Breast epithelium (tissue), 4 donors: ENCODE measurements around the gene SRGAP3. TPM values are rescaled to one million over a fixed set of nuclear protein-coding genes. Genes with fewer than 3 reads are reported as not detected.

Experiments used
- DNase-seq, 2 donors: peaks; one replicate each; pipeline ENCODE4 v3.0.0-alpha.2; 2019; ENCODE audit warnings: low spot score in 2 of 2
- H3K27ac ChIP-seq, 2 donors: fragments of 200-600 bp; sonication (generic) in 1 of 2; one replicate each; pipeline ENCODE4 v1.5.1; 2016 to 2019; ENCODE audit warnings: mild to moderate bottlenecking in 1 of 2
- H3K27me3 ChIP-seq, 2 donors: fragments of 200-600 bp; sonication (generic) in 1 of 2; one replicate each; pipeline versions ENCODE4 v1.5.1 to v1.6.0; 2017 to 2019; ENCODE audit warnings: control low read depth in 1 of 2, mild to moderate bottlenecking in 1 of 2
- H3K36me3 ChIP-seq: fragments of 200-600 bp; one replicate; pipeline ENCODE4 v1.5.1; 2019
- H3K4me1 ChIP-seq, 2 donors: fragments of 200-600 bp; sonication (generic); one replicate each; pipeline ENCODE4 v1.5.1; 2016 to 2019; ENCODE audit warnings: control low read depth in 1 of 2
- H3K4me3 ChIP-seq, 3 donors: fragments of 200-600 bp; sonication (generic); 1 replicate in 2 of 3; 2 replicates in 1 of 3; pipeline ENCODE4 v1.5.1; 2016 to 2019; ENCODE audit warnings: mild to moderate bottlenecking in 3 of 3, moderate library complexity in 2 of 3
- H3K9me3 ChIP-seq, 2 donors: fragments of 200-600 bp; sonication (generic) in 1 of 2; one replicate each; pipeline ENCODE4 v1.5.1; 2016 to 2019; ENCODE audit warnings: control low read depth in 1 of 2
- CTCF ChIP-seq, 3 donors: fragments of 450-650 bp; IDR thresholded peaks; one replicate each; pipeline ENCODE4 v1.5.1; 2016 to 2017; ENCODE audit warnings: antibody characterized with exemption in 3 of 3, mild to moderate bottlenecking in 3 of 3, moderate library complexity in 3 of 3
- POLR2A ChIP-seq: fragments of 450-650 bp; IDR thresholded peaks from one replicate; pipeline ENCODE4 v1.6.1; 2016; ENCODE audit warnings: antibody characterized with exemption, mild to moderate bottlenecking, moderate library complexity
- POLR2AphosphoS5 ChIP-seq, 3 donors: sonication (generic); formaldehyde crosslinking; IDR thresholded peaks; one replicate each; pipeline ENCODE4 v1.6.1; 2017; ENCODE audit warnings: antibody characterized with exemption in 3 of 3
- intact Hi-C: fragments of 100-400 bp; cut with DNase I; formaldehyde crosslinking; loops from one replicate; pipeline ENCODE4 v1.15.1; 2023; ENCODE audit warnings: low total_unique reads
- total RNA-seq, 3 donors: library from RNA; depleted of rRNA; stranded (reverse); fragments of >200 nt; gene quantifications; one replicate each; pipeline ENCODE4 v1.1.0, GENCODE V29; 2016

SRGAP3 gene
- total RNA-seq, 3 donors from 2014 or later: 13.6 to 21.5 (median 19.0) TPM

GRCh38 chr3:9203317-9203716 lies 46.1 kb downstream of the SRGAP3 start:
- DNase-seq: no peak
- Histone ChIP-seq H3K27me3 (no peaks in the 10 kb centered on the region), H3K4me3 (no peak overlapping the region), H3K27ac (no peak overlapping the region), H3K9me3 (no peaks in the 10 kb centered on the region), H3K4me1 (no peaks in the 10 kb centered on the region), H3K36me3 (no peaks in the 10 kb centered on the region)
- intact Hi-C loops: no loop called here
- TF ChIP-seq POLR2AphosphoS5 (IDR thresholded peaks at IDR 0.05) (no peak), CTCF (IDR thresholded peaks at IDR 0.05) (no peak)

GRCh38 chr3:9202546-9202945 lies 46.9 kb downstream of the SRGAP3 start:
- H3K27me3 ChIP-seq: no peaks in the 10 kb centered on the region
- no peaks in the 10 kb centered on the region for H3K4me1 ChIP-seq
- DNase-seq: no peak
- H3K4me3 ChIP-seq: no peak overlapping the region
- H3K9me3 ChIP-seq: no peaks in the 10 kb centered on the region
- TF ChIP-seq POLR2A (no peak), CTCF (IDR thresholded peaks at IDR 0.05) (no peak), POLR2AphosphoS5 (IDR thresholded peaks at IDR 0.05) (no peak)
- H3K27ac ChIP-seq: no peak overlapping the region
- H3K36me3 ChIP-seq: no peaks in the 10 kb centered on the region
- intact Hi-C loops: no loop called here

- TF ChIP-seq POLR2AphosphoS5 (IDR thresholded peaks at IDR 0.05) (no peak), POLR2A (no peak), CTCF (IDR thresholded peaks at IDR 0.05) (no peak)
- intact Hi-C loops: no loop called here
- Histone ChIP-seq H3K9me3 (no peaks in the 10 kb centered on the region), H3K4me3 (no peak overlapping the region), H3K36me3 (no peaks in the 10 kb centered on the region), H3K27me3 (no peaks in the 10 kb centered on the region), H3K27ac (no peak overlapping the region), H3K4me1 (no peaks in the 10 kb centered on the region)
- no peak for DNase-seq
Observed at GRCh38 chr3:9201955-9202354, 47.5 kb downstream of the SRGAP3 start.

GRCh38 chr3:9201266-9201665 lies 48.2 kb downstream of the SRGAP3 start:
- DNase-seq: no peak
- Histone ChIP-seq H3K9me3 (no peaks in the 10 kb centered on the region), H3K36me3 (no peaks in the 10 kb centered on the region), H3K4me1 (no peaks in the 10 kb centered on the region), H3K27ac (no peak overlapping the region), H3K4me3 (no peak overlapping the region), H3K27me3 (no peaks in the 10 kb centered on the region)
- intact Hi-C loops: no loop called here
- TF ChIP-seq POLR2A (no peak), POLR2AphosphoS5 (IDR thresholded peaks at IDR 0.05) (no peak)

- no peak overlapping the region for H3K4me3 ChIP-seq
- no peaks in the 10 kb centered on the region for H3K9me3 ChIP-seq
- H3K4me1 ChIP-seq: no peaks in the 10 kb centered on the region
- intact Hi-C loops: no loop called here
- no peak for TF ChIP-seq CTCF (IDR thresholded peaks at IDR 0.05)
- TF ChIP-seq POLR2A: no peak
- no peak for TF ChIP-seq POLR2AphosphoS5 (IDR thresholded peaks at IDR 0.05)
- H3K27me3 ChIP-seq: no peaks in the 10 kb centered on the region
- H3K36me3 ChIP-seq: no peaks in the 10 kb centered on the region
- DNase-seq: no peak
- H3K27ac ChIP-seq: no peak overlapping the region
Observed at GRCh38 chr3:9199775-9200174, 49.7 kb downstream of the SRGAP3 start.

GRCh38 chr3:9198899-9199335 lies 50.5 kb downstream of the SRGAP3 start:
- Histone ChIP-seq H3K9me3 (no peaks in the 10 kb centered on the region), H3K36me3 (no peaks in the 10 kb centered on the region), H3K4me3 (no peak overlapping the region), H3K27ac (no peak overlapping the region), H3K4me1 (no peaks in the 10 kb centered on the region), H3K27me3 (no peaks in the 10 kb centered on the region)
- no peak for DNase-seq
- intact Hi-C loops: no loop called here
- no peak for TF ChIP-seq POLR2AphosphoS5 (IDR thresholded peaks at IDR 0.05)
- TF ChIP-seq POLR2A: no peak
- TF ChIP-seq CTCF (IDR thresholded peaks at IDR 0.05): no peak
